ENCODE measurements around the gene MFSD6.
"Not testable (repeated sequence)": the region's sequence is repeated elsewhere in the genome, so short reads cannot be mapped to it uniquely, and the experiment has no call there.

Gene MFSD6

GRCh38 chr2:190407662-190408537 lies at the start of gene MFSD6:
Gene MFSD6, plus strand, starts transcription at chr2:190408355. Its CDS starts 27,675 bp downstream, at chr2:190436030.
- peak; percentile 38 to 48 for DNase-seq

- DNase-seq: not testable (repeated sequence)
Measured at GRCh38 chr2:190358655-190359448, 49.3 kb upstream of the MFSD6 start.

GRCh38 chr2:190360561-190360960 lies 47.6 kb upstream of the MFSD6 start:
- DNase-seq: no peak

- DNase-seq: no peak
Measured at GRCh38 chr2:190360965-190361364, 47.2 kb upstream of the MFSD6 start.

- DNase-seq: no peak
Measured at GRCh38 chr2:190361572-190361971, 46.6 kb upstream of the MFSD6 start.

GRCh38 chr2:190362894-190363293 lies 45.3 kb upstream of the MFSD6 start:
- DNase-seq: no peak

- DNase-seq: no peak
Measured at GRCh38 chr2:190365499-190366204, 42.5 kb upstream of the MFSD6 start.

- DNase-seq: no peak
Measured at GRCh38 chr2:190366248-190366753, 41.9 kb upstream of the MFSD6 start.

- DNase-seq: no peak
Measured at GRCh38 chr2:190367091-190367490, 41.1 kb upstream of the MFSD6 start.

GRCh38 chr2:190369635-190370034 lies 38.5 kb upstream of the MFSD6 start:
- no peak for DNase-seq

GRCh38 chr2:190376083-190376482 lies 32.1 kb upstream of the MFSD6 start:
- no peak for DNase-seq

GRCh38 chr2:190376591-190377245 lies 31.4 kb upstream of the MFSD6 start:
- DNase-seq: no peak

- DNase-seq: no peak
Measured at GRCh38 chr2:190378880-190379237, 29.3 kb upstream of the MFSD6 start.

GRCh38 chr2:190379249-190379964 lies 28.7 kb upstream of the MFSD6 start:
- no peak for DNase-seq

GRCh38 chr2:190380962-190381412 lies 27.2 kb upstream of the MFSD6 start:
- DNase-seq: no peak

- DNase-seq: no peak
Measured at GRCh38 chr2:190382851-190383250, 25.3 kb upstream of the MFSD6 start.

- no peak for DNase-seq
Measured at GRCh38 chr2:190387422-190387821, 20.7 kb upstream of the MFSD6 start.

GRCh38 chr2:190396271-190396670 lies 11.9 kb upstream of the MFSD6 start:
- DNase-seq: no peak

- no peak for DNase-seq
Measured at GRCh38 chr2:190402986-190403603, 5.1 kb upstream of the MFSD6 start.

- no peak for DNase-seq
Measured at GRCh38 chr2:190404487-190404886, 3.7 kb upstream of the MFSD6 start.

- no peak for DNase-seq
Measured at GRCh38 chr2:190405070-190405469, 3.1 kb upstream of the MFSD6 start.

Measured in activated CD4-positive, alpha-beta T cell treated with anti-CD3 and anti-CD28 coated beads, Interleukin-2, amount 50 U/mL, for 4 hours (primary cell).